Esophagus mucosa (tissue), 1 donor: ENCODE results near the gene C5AR1. TPM values are rescaled to one million over a fixed set of nuclear protein-coding genes. Genes with fewer than 3 reads are reported as not detected.
"Not testable (repeated sequence)": the region's sequence is repeated elsewhere in the genome, so short reads cannot be mapped to it uniquely, and the experiment has no call there.

Experiments
- ATAC-seq: fragments of 200-7000 bp; cut with Tn5 transposase; one replicate; pipeline ENCODE4 v1.9.1; 2020
- total RNA-seq: library from RNA; stranded (reverse); gene quantifications from one replicate; pipeline ENCODE4 v1.2.4, GENCODE V29; 2023
- donor health status: DM: yes; HTN: yes; CAD: no.

Gene C5AR1
- total RNA-seq, 1 donor from 2014 or later = 1.1 TPM

DNA sequence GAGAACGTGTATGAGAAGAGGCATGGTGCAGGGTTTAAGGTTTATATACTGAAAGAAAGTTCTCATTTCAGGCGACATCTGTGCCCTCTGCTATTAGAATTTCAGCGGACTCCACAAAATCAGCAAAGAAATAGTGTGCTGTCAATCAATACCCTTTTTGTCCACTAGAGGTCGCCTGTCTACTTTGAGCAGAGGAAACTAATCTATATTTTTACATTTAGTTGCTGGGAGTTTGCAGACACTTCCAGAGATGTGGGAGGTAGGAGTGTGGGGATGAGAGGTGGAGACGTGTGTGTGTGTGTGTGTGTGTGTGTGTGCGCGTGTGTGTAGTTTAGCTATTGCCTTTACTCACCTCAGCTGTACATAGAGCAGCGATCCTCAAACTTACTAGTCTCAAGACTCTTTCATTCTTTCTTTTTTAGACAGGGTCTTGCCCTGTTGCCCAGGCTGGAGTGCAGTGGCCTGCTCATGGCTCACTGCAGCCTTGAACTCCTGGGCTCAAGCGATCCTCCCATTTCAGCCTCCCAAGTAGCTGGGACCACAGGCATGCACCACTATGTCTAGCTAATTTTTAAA lies 25.2 kb upstream of the C5AR1 start:
- peak; percentile 9 for ATAC-seq

DNA sequence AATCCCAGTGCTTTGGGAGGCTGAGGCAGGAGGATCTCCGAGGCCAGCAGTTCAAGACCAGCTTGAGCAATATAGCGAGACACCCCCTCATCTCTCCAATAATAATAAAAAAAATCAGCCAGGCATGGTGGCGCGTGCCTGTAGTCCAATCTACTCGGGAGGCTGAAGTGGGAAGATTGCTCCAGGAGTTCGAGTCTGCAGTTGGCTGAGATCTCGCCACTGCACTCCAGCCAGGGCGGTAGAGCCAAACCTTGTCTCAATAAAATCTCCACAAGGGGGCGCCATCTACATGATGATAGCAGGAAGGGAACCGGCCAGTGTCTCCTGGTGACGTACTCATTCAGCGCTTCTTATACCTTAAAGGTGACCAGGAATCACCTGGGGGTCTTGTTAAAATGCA lies 13.6 kb upstream of the C5AR1 start:
- peak; percentile 88 for ATAC-seq

DNA sequence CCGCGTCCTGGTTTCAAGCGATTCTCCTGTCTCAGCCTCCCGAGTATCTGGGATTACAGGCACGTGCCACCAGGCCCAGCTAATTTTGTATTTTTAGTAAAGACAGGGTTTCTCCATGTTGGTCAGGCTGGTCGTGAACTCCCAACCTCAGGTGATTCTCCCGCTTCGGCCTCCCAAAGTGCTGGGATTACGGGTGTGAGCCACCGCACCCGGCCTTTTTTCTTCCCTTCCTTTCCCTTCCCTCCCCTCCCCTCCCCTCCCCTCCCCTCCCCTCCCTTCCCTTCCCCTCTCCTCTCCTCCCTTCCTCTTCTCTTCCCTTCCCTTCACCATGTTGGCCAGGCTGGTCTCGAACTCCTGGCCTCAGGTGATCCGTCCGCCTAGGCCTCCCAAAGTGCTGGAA lies 8.8 kb upstream of the C5AR1 start:
- ATAC-seq = not testable (repeated sequence)

DNA sequence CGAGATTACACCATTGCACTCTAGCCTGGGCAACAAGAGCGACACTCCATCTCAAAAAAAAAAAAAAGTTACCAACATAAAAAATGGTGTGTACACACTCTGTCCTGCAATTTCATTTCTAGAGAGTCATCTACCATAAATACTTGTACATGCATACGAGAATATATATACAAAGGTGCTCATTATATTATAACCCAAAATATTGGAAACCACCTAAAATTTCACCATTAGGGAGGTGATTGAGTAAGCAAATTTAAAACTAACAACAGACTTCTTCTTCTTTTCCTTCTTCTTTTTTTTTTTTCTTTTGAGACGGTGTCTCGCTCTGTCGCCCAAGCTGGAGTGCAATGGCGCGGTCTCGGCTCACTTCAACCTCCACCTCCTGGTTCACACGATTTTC lies 7.4 kb upstream of the C5AR1 start:
- no peak for ATAC-seq

DNA sequence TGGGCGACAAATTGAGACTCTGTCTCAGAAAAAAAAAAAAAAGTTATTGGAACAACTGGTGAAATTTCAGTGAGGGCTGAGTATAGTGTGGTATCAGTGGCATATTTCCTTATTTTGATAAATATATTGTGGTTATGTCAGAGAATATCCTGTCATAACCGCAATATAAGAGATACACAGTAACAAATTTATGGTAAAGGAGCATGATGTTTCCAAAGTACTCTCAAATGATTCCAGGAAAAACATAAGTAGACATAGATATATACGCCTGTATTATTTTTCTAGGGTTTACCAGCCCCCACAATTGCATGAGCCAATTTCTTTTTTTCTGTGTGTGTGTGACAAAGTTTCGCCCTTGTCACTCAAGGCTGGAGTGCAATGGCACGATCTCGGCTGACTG lies 5.7 kb upstream of the C5AR1 start:
- no peak for ATAC-seq

DNA sequence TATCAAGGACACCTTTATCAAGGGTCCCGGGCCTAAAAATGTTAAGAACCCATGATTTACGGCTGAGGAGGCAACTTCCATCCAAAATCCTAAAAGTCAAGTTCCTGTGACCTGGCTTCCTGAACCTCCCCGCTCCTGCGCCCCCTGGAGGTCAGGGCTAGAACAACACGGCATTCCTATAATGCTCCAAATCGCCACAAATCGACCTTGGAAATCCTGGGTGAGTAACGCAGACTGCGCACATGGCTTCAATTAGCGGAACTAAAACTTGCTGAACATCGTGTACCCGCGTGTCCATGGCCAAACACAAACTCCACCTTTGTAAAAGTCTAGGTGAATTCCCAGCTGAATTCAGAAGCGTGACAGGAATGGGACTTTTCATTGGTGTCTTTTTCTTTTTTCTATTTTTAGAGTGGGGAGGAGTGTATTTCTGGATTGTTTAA lies 4.3 kb upstream of the C5AR1 start:
- peak; percentile 72 for ATAC-seq

DNA sequence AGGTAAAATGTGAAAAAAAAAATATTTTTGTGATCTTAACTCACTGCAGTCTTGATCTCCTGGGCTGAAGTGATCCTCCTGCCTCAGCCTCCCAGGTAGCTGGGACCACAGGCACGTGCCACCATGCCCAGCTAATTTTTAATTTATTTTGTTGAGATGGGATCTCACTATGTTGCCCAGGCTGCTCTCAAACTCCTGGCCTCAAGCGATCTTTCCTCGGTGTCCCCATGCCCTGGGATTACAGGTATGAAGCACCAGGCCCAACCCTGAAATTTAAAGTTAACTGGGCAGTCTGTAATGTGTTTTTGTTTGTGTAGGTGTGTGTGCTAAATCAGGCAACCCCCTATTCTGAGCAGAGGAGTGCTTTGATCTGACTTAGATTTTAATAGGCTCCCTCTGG lies 3.4 kb upstream of the C5AR1 start:
- ATAC-seq = no peak

DNA sequence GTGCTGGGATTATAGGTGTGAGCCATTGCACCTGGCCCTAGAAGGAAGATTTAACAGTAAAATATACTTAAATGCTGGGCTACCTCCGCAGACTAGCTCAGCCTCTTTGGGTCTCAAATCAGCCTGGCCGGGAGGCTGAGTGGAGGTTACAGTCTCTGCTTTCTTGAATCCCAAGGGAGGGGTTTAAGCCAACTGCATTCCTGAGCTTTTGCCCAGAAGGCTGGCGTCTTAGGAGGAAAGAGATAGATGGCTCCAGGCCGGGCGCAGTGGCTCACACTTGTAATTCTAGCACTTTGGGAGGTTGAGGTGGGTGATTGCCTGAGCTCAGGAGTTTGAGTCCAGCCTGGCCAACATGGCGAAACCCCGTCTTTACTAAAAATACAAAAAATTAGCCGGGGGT lies 623 bp upstream of the C5AR1 start:
- ATAC-seq = no peak

DNA sequence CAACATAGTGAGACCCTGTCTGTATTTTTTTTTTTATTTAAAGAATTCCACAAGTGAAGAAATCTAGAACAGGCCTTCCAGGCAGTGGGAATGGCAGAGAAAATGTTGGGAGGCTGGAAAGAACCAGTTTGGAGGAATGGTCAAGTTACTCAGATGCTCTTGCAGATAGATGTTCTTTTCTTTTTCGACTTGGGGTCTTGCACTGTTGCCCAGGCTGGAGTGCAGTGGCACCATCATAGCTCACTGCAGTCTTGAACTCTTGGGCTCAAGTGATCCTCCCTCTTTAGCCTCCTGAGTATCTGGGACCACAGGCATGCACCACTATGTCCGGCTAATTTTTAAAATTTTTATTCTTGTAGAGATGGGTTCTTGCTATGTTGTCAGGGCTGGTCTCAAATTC lies 662 bp downstream of the C5AR1 start:
- ATAC-seq = no peak

DNA sequence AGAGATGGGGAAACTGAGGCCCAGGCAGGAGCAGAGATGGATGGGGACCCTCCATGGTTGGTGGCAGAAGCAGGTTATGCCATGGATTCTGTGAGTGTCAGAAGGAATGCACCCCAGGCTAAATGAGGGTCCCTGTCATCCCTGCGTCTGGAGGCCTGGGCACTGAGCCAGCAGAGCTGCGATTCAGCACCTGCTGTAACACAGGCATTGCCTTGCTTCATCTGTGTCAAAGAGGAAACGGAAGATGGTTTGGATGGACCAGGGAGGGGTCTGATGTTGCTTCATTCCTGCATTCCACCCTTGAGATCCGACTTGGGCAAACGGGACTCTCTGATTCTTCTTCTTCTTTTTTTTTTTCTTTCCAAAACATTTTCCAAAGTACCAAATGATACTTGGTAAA lies 1.2 kb downstream of the C5AR1 start:
- no peak for ATAC-seq

DNA sequence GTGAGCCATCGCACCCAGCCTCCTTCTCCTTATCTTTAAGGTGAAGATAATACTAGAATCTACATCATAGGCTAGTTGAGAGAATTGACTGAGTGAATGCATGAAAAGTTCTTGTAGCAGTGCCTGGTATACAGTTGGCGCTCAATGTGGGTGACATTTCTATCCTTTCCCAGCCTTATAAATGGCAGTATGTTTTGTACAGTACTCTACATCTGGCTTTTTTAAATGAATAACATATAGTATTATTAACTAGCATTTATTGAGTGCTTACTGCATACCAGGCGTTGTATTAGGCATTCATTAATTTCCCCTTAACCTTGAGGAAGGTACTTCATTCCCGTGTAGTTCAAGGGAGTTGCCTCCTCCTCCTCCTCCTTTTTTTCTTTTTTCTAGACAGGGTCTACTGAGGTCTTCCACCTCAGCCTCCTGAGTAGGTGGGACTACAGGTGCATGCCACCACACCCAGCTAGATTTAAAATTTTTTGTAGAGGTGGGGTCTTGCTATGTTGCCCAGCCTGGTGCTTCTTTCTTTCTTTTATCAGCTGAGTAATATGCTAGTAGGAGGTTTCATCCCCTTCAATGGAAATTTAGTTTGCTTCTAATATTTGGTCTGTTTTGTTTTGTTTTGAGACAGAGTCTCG lies 2.8 kb downstream of the C5AR1 start:
- no peak for ATAC-seq

DNA sequence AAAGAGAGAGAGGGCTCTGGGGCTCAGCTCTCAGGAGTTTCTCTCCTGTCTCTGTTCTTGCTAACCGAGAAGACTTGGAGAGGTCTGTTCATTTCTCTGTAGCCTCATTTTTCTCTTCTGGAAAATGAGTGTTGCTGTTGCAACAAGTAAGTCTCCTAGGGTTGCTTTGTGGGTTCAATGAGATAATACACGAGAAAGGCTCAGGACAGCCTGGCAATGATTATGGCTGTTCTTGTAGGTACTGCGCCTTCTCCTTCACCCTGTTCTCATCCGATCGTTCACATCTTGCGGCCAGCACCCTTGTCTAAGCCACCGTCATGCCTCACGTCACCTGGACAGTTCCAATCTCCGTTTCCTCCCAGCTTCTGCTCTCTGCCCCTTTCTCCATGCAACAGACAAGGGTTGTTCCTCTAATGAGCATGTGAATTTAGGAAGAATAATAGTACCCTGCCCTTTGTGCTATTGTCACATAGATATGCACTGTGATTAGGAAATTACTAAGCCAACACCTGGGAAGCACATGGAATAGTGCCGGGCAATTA lies 4.2 kb downstream of the C5AR1 start:
- ATAC-seq = no peak

DNA sequence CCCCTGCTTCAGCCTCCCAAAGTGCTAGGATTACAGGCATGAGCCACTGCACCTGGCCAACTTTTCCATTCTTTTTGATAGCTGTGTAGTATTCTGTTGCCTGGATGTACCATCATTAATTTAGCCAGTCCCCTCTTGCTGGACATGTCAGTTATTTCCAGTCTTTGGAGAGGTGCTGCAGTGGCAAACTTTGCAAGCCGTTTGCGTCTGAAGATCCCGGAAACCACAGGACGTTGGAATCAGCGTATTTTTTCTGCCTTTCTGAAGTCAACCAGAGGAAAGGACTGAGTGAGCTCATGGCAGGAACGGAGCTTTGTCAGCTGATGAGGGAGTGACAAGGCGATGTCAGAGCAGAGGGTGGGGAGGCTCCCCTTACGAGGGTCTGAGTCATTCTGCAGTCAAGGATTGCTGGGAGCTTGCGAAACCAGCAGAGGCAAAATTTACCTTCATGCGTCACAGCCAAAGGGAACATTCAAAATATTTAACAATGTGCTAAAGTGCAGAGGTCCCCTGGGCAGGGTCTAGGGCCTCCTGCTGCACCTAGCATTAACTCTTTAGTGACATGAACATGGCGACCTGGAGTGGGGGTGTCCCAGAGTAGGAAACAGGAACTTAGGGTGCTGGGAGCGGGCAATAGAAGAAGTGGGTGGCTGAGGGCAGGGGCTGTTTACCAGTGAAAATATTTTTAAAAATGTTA lies 5.6 kb downstream of the C5AR1 start:
- peak; percentile 98 for ATAC-seq

DNA sequence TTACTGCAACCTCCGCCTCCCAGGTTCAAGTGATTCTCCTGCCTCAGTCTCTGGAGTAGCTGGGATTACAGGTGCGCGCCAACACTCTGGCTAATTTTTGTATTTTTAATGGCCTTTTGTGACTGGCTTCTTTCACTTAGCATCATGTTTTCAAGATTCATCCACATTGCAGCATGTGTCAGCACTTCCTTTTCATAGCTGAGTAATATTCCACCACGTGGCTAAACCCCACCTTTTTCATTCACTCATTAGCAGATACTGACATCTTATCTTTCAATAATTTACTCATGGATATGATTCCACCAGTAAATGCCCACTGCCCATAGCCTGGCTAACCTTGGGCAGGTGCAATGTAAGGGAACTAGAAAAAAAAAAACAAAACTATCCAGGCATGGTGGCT lies 6.9 kb downstream of the C5AR1 start:
- no peak for ATAC-seq

DNA sequence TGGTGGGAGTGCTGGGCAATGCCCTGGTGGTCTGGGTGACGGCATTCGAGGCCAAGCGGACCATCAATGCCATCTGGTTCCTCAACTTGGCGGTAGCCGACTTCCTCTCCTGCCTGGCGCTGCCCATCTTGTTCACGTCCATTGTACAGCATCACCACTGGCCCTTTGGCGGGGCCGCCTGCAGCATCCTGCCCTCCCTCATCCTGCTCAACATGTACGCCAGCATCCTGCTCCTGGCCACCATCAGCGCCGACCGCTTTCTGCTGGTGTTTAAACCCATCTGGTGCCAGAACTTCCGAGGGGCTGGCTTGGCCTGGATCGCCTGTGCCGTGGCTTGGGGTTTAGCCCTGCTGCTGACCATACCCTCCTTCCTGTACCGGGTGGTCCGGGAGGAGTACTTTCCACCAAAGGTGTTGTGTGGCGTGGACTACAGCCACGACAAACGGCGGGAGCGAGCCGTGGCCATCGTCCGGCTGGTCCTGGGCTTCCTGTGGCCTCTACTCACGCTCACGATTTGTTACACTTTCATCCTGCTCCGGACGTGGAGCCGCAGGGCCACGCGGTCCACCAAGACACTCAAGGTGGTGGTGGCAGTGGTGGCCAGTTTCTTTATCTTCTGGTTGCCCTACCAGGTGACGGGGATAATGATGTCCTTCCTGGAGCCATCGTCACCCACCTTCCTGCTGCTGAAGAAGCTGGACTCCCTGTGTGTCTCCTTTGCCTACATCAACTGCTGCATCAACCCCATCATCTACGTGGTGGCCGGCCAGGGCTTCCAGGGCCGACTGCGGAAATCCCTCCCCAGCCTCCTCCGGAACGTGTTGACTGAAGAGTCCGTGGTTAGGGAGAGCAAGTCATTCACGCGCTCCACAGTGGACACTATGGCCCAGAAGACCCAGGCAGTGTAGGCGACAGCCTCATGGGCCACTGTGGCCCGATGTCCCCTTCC lies 10.5 kb downstream of the C5AR1 start:
- ATAC-seq = no peak

DNA sequence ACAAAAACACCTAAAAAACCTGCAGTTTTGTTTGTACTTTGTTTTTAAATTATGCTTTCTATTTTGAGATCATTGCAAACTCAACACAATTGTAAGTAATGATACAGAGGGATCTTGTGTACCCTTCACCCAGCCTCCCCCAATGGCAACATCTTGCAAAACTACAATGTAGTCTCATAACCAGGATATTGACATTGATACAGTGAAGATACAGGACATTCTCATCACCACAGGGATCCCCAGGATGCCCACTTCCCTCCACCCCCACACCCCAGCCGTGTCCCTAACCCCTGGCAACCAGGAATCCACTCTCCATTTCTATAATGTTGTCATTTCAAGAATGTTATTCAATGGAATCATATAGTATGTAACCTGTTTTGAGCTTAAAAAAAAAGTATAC lies 12.0 kb downstream of the C5AR1 start:
- no peak for ATAC-seq

DNA sequence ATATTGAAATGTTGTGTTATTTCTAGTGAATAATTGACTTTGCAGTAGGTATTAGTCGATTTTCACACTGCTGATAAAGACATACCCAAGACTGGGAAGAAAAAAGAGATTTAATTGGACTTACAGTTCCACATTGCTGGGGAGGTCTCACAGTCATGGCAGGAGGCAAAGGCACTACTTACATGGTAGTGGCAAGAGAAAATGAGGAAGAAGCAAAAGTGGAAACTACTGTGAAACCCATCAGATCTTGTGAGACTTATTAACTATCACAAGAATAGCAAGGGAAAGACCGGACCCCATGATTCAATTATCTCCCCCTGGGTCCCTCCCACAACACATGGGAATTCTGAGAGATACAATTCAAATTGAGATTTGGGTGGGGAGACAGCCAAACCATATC lies 12.4 kb downstream of the C5AR1 start:
- no peak for ATAC-seq

DNA sequence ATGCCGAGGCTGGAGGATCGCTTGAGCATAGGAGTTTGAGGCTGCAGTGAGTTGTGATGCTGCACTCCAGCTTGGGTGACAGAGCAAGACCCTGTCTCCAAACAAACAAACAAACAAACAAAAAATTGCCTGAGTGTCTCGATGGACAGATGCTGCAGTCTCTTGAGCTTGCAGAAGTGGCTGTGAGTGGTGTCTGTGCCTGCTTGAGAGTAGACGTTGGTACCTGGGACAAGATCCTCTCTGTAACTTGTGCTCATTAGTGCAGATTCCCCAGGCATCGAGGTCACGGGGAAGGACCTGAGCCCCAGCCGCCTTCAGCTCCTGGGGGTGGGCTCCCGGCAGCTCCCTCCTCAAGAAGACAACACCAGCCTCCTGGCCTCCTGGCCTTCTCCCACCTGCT lies 13.7 kb downstream of the C5AR1 start:
- no peak for ATAC-seq

DNA sequence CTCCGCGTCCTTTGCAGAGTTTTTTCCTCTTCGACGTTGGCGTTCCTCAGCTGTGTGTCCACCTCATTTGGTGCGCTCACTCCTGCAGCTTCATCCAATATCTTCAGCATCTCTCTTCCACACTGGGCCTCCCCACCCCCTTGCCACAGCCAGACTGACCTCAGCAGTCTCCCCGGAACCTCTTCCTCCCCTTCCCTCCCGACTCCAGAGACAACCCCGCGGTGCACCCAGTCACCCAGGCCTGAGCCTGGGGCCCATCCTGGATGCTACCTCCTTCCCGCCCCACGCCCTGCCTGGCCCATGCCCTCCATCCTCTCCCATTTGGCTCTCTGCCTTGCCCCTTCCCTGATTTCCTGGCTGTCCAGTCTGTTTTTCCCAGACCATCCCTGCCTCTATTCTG lies 14.2 kb downstream of the C5AR1 start:
- ATAC-seq = no peak

DNA sequence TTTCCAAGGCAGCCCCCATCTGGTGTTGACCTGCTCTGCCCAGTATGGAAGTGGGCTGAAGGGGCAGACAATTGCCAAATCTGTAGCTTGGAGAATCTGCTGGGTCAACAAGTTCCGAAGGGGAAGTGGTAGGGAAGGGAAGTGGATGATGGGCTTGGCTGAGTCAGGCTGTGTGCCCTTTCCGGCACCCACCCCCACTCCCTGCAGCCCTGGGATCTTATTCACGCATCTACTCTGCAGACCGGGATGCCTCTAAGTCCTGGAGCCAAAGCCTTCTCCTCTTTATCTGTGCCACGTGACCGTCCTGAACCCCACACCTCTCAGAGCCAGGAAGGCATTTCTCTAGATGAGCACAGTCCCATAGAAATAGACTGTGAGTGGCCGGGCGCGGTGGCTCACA lies 14.8 kb downstream of the C5AR1 start:
- peak; percentile 43 for ATAC-seq

DNA sequence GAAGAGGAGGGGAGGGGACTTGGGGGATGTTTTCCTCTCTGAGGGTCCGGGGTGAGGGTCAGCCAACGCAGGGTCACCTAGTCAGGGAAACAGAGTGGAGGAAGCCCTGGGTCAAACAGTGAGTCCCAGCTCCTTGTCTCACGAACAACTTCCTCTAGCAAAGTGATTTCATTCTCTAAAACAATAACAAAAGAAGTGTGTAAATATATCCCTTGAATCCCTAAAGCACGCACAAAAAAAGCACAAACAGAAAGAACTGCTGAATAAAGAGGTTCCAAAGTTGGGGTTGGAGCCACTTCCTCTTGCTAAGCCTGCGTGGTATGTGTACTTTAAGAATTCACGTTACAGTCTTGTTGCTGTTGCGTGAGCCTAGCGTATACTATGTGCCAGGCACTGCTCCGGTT lies 20.8 kb downstream of the C5AR1 start:
- peak; percentile 19 for ATAC-seq

DNA sequence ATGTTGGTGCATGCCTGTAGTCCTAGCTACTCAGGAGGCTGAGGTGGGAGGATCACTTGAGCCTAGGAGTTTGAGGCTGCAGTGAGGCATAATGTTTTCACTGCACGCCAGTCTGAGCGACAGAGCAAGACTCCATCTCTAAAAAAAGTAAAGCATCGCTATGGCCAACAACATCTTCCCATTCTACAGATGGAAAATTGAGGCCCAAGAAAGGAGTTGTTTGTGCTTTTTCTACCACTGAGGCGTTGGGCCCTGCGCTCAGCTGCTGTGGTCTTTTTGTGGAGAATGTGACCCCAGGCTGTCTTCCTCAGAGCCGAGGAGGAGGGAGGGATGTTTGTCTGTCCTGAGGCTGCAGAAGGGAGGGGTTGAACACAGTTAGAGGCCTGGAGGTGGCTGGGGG lies 21.8 kb downstream of the C5AR1 start:
- ATAC-seq = no peak
